Keratinocyte (primary cell): Measurements from ENCODE around the gene HSD17B1.

Experiments
- EZH2 ChIP-seq: IDR thresholded peaks from one replicate; pipeline ENCODE4 v1.6.1; 2012; ENCODE audit warnings: inconsistent platforms, mild to moderate bottlenecking, low read length, moderate library complexity
- TF ChIP-seq, protein P1 (sequence below), 3 experiments: IDR thresholded peaks in 1 of 3; conservative IDR thresholded peaks in 1 of 3; optimal IDR thresholded peaks in 1 of 3; 2 replicates in 2 of 3; 3 replicates in 1 of 3; pipeline versions ENCODE3 to v1.5.1; 2011; ENCODE audit warnings: low read length in 3 of 3, mild to moderate bottlenecking in 3 of 3, moderate library complexity in 2 of 3, control low read depth in 1 of 3, inconsistent platforms in 1 of 3; ENCODE audit not compliant: insufficient read depth in 2 of 3; ENCODE audit errors: extremely low read depth in 1 of 3

DNA sequence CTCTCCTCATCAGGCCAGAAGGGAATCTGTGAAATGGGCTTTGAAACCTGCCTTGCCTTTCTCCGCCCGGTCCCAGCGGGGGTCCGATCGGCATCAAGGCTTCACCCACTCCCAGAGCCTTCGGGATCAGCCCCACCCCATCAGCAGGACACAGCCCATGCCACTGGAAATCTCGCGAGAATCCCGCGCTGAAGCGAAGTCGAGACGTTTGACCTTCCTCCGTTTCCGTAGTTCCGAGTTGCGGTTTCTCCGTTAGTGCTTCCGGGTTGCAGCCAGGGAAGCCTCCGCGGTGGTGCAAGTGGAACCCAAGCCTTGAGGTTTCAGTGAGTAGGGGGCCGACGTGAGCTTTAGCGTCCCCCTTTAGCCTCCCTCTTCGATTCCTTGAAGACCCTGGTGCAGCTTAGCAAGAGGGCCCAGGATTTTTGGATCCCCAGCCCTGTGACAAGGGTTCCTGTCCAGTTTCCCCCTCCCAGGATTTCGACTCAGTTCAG, 9.2 kb downstream of the HSD17B1 start, which contains the start of gene COASY:
- TF ChIP-seq, protein P1, sequence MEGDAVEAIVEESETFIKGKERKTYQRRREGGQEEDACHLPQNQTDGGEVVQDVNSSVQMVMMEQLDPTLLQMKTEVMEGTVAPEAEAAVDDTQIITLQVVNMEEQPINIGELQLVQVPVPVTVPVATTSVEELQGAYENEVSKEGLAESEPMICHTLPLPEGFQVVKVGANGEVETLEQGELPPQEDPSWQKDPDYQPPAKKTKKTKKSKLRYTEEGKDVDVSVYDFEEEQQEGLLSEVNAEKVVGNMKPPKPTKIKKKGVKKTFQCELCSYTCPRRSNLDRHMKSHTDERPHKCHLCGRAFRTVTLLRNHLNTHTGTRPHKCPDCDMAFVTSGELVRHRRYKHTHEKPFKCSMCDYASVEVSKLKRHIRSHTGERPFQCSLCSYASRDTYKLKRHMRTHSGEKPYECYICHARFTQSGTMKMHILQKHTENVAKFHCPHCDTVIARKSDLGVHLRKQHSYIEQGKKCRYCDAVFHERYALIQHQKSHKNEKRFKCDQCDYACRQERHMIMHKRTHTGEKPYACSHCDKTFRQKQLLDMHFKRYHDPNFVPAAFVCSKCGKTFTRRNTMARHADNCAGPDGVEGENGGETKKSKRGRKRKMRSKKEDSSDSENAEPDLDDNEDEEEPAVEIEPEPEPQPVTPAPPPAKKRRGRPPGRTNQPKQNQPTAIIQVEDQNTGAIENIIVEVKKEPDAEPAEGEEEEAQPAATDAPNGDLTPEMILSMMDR (optimal IDR thresholded peaks at IDR 0.05 in 1 of 3, IDR thresholded peaks at IDR 0.05 in 1 of 3, conservative IDR thresholded peaks at IDR 0.05 in 1 of 3; ENCODE audit: extremely low read depth in 1 of 3, insufficient read depth in 2 of 3, low read length in 3 of 3), result no peak
- no peak for TF ChIP-seq EZH2
